Tibial nerve (tissue), 4 donors: ENCODE results near the gene PAK4.

Experiments
- CTCF ChIP-seq, 5 experiments: fragments of 200-600 bp in 3 of 5; fragments of 450-650 bp in 2 of 5; sonication (generic) in 3 of 5; IDR thresholded peaks; one replicate each; pipeline ENCODE4 v1.5.1; 2016 to 2019; ENCODE audit warnings: antibody characterized with exemption in 5 of 5, mild to moderate bottlenecking in 3 of 5, moderate library complexity in 2 of 5
- EP300 ChIP-seq, 2 donors: sonication (generic); formaldehyde crosslinking; IDR thresholded peaks; one replicate each; pipeline ENCODE4 v1.6.1; 2017; ENCODE audit warnings: antibody characterized with exemption in 2 of 2, mild to moderate bottlenecking in 1 of 2
- POLR2A ChIP-seq, 2 donors: fragments of 450-650 bp; IDR thresholded peaks; one replicate each; pipeline ENCODE4 v1.6.1; 2017; ENCODE audit warnings: antibody characterized with exemption in 2 of 2, mild to moderate bottlenecking in 2 of 2, moderate library complexity in 2 of 2

- no peak for TF ChIP-seq CTCF (IDR thresholded peaks at IDR 0.05)
- no peak for TF ChIP-seq POLR2A (IDR thresholded peaks at IDR 0.05)
- TF ChIP-seq EP300 (IDR thresholded peaks at IDR 0.05): no peak
Measured at GRCh38 chr19:39119830-39120229, 5.8 kb upstream of the PAK4 start.
